K562 (cell line): ENCODE results near the gene SUPT5H. TPM values are rescaled to one million over a fixed set of nuclear protein-coding genes. Genes with fewer than 3 reads are reported as not detected.

Experiments
- ARHGAP35 ChIP-seq: fragments of 450-650 bp; IDR thresholded peaks from 2 replicates; pipeline ENCODE4 v1.6.1; 2018; ENCODE audit not compliant: partially characterized antibody
- BRF1 ChIP-seq: IDR thresholded peaks from 3 replicates; pipeline ENCODE4 v1.6.1; 2011; ENCODE audit warnings: borderline replicate concordance, mild to moderate bottlenecking; ENCODE audit not compliant: insufficient read length; ENCODE audit errors: extremely low read depth
- CTBP1 ChIP-seq: fragments of 450-650 bp; IDR thresholded peaks from 2 replicates; pipeline ENCODE4 v1.6.1; 2016; ENCODE audit warnings: borderline replicate concordance
- ETV6 ChIP-seq, 3 experiments: fragments of 150-350 bp in 1 of 3; sonication (generic) in 1 of 3; formaldehyde crosslinking in 1 of 3; IDR thresholded peaks; 2 replicates each; pipeline versions ENCODE4 v1.6.1 to v1.8.0; 2014 to 2022; ENCODE audit warnings: borderline replicate concordance in 2 of 3, low read depth in 2 of 3, antibody characterized with exemption in 1 of 3, low read length in 1 of 3, mild to moderate bottlenecking in 1 of 3, missing genetic modification reagents in 1 of 3
- GABPB1 ChIP-seq: sonication (generic); formaldehyde crosslinking; IDR thresholded peaks from 2 replicates; pipeline ENCODE4 v1.8.0; 2022; ENCODE audit warnings: mild to moderate bottlenecking, missing genetic modification reagents
- HMG20A ChIP-seq: fragments of 450-650 bp; formaldehyde crosslinking; conservative IDR thresholded peaks from 2 replicates; pipeline ENCODE4 v1.4.0; 2020; ENCODE audit warnings: mild to moderate bottlenecking, mixed read lengths
- NR3C1 ChIP-seq: sonication (generic); formaldehyde crosslinking; IDR thresholded peaks from 2 replicates; pipeline ENCODE4 v1.8.1; 2022; ENCODE audit warnings: missing genetic modification reagents
- NRF1 ChIP-seq, 2 experiments: fragments of 450-650 bp; IDR thresholded peaks in 1 of 2; conservative IDR thresholded peaks in 1 of 2; 2 replicates each; pipeline ENCODE4 v1.6.1; 2014; ENCODE audit warnings: mild to moderate bottlenecking in 2 of 2
- RBFOX2 ChIP-seq: fragments of 200-400 bp; formaldehyde crosslinking; IDR thresholded peaks from 2 replicates; pipeline ENCODE4 v1.6.1; 2017; ENCODE audit warnings: low read depth, mild to moderate bottlenecking, low read length, moderate library complexity
- SPI1 ChIP-seq: IDR thresholded peaks from 2 replicates; pipeline ENCODE4 v1.6.1; 2011; ENCODE audit warnings: low read depth, low read length, control low read depth, borderline replicate concordance
- YY1 ChIP-seq, 3 experiments: IDR thresholded peaks; 2 replicates each; pipeline ENCODE4 v1.6.1; 2011; ENCODE audit warnings: low read length in 2 of 3, mild to moderate bottlenecking in 2 of 3, moderate library complexity in 2 of 3, borderline replicate concordance in 1 of 3, control low read depth in 1 of 3, low read depth in 1 of 3; ENCODE audit not compliant: insufficient read depth in 3 of 3, insufficient replicate concordance in 2 of 3, control insufficient read depth in 1 of 3, insufficient read length in 1 of 3; ENCODE audit errors: extremely low read depth in 1 of 3
- ZNF444 ChIP-seq: fragments of 250-450 bp; sonication (Bioruptor Pico); IDR thresholded peaks from 2 replicates; pipeline ENCODE4 v1.4.0; 2020; ENCODE audit warnings: mild to moderate bottlenecking, moderate library complexity
- ZNF695 ChIP-seq: fragments of 450-650 bp; formaldehyde crosslinking; IDR thresholded peaks from 2 replicates; pipeline ENCODE4 v1.4.0; 2020; ENCODE audit warnings: mild to moderate bottlenecking, moderate library complexity
- polyA plus RNA-seq, 8 experiments: library from polyadenylated mRNA; depleted of rRNA in 4 of 8; stranded (reverse) in 5 of 8; unstranded in 3 of 8; fragments of >200 nt; fragmentation: Nextera tagmentation in 2 of 8; fragmentation: Illumina TruSeq in 1 of 8; extraction: Ambion mirVana in 2 of 8; extraction: Trizol in 1 of 8; gene quantifications; 2 replicates each; pipeline versions ENCODE4 v1.2.1 to v1.2.3, GENCODE V29; 2011 to 2014; ENCODE audit warnings: inconsistent platforms in 1 of 8, missing spikeins in 1 of 8
- total RNA-seq, 7 experiments: library from RNA; depleted of rRNA in 6 of 7; stranded (reverse); fragments of >200 nt in 6 of 7; fragmentation: Illumina TruSeq in 2 of 7; extraction: Trizol in 2 of 7; gene quantifications; 2 replicates each; pipeline versions ENCODE4 v1.2.1 to v1.2.3, GENCODE V29; 2011 to 2021; ENCODE audit warnings: low replicate concordance in 1 of 7
- TF ChIP-seq, protein P1 (sequence below): IDR thresholded peaks from 3 replicates; pipeline ENCODE4 v1.6.1; 2011; ENCODE audit warnings: borderline replicate concordance, mild to moderate bottlenecking, moderate library complexity; ENCODE audit not compliant: insufficient read length; ENCODE audit errors: extremely low read depth
- TF ChIP-seq, protein P2 (sequence below): sonication (generic); formaldehyde crosslinking; IDR thresholded peaks from 2 replicates; pipeline ENCODE4 v1.8.0; 2022; ENCODE audit warnings: mild to moderate bottlenecking, low read depth, missing genetic modification reagents
- TF ChIP-seq, protein P3 (sequence below): sonication (generic); formaldehyde crosslinking; IDR thresholded peaks from 2 replicates; pipeline ENCODE4 v1.8.0; 2023; ENCODE audit warnings: missing genetic modification reagents, mild to moderate bottlenecking, borderline replicate concordance

Gene SUPT5H
- total and polyA plus RNA-seq, 9 of the 15 experiments (the other 6 are each of a cell fraction or from before 2014, with no cell fraction given), result 13.3 to 85.9 (median 35.9) TPM

DNA sequence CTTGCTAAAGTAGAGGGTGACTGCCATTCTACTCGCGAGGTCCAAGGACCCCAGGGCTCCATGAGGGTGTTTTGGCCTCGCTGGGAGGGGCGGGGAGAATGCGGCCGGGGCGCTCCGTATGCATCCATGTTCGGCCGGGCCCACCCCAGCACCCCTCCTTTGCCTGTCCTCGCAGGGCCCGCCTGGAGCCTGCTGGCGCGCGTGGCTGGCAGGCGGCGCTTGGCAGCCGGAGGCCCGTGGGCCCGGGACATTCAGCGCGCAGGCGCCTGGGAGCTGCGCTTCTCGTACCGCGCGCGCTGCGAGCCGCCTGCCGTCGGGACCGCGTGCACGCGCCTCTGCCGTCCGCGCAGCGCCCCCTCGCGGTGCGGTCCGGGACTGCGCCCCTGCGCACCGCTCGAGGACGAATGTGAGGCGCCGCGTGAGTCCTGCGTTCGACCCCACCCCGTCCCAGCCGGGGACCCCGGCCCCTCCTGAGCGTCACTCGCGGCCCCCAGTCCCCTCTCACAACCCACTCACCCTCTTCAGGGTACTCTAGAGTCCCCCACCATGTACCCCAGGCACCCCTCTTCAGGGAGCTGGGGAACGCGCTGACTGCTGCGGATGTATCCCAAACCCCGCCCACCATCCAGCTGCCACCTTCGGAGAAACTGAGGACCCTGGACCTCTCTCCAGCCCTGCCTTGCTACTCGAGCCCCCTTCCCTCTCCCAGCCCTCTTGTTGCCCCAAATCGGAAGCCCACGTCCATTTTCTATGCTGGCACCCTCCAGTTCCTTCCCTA, 57.4 kb downstream of the SUPT5H start (continued):
- TF ChIP-seq YY1 (IDR thresholded peaks at IDR 0.05; ENCODE audit: borderline replicate concordance in 1 of 3, control insufficient read depth in 1 of 3, extremely low read depth in 1 of 3, insufficient read depth in 3 of 3, insufficient read length in 1 of 3, insufficient replicate concordance in 2 of 3, low read depth in 1 of 3, low read length in 2 of 3) (peak in 1 of 3 experiments; percentile 35), ETV6 (IDR thresholded peaks at IDR 0.05; ENCODE audit: borderline replicate concordance in 1 of 2, low read depth in 2 of 2, low read length in 1 of 2) (no peak), ETV6 (CRISPR knock-in tag; IDR thresholded peaks at IDR 0.05; ENCODE audit: borderline replicate concordance) (peak; percentile 100), ZNF695 (CRISPR knock-in tag) (no peak), GABPB1 (CRISPR knock-in tag) (peak; percentile 77), ARHGAP35 (no peak), NR3C1 (CRISPR knock-in tag) (peak; percentile 99), NRF1 (conservative IDR thresholded peaks at IDR 0.05 in 1 of 2, IDR thresholded peaks at IDR 0.05 in 1 of 2) (peak; percentile 92 to 93), RBFOX2 (peak; percentile 63; the same call in 1 of the 2 replicates), HMG20A (no peak), ZNF444 (CRISPR knock-in tag) (no peak), CTBP1 (peak; percentile 98), BRF1 (no peak), SPI1 (no peak)
- TF ChIP-seq, protein P1, sequence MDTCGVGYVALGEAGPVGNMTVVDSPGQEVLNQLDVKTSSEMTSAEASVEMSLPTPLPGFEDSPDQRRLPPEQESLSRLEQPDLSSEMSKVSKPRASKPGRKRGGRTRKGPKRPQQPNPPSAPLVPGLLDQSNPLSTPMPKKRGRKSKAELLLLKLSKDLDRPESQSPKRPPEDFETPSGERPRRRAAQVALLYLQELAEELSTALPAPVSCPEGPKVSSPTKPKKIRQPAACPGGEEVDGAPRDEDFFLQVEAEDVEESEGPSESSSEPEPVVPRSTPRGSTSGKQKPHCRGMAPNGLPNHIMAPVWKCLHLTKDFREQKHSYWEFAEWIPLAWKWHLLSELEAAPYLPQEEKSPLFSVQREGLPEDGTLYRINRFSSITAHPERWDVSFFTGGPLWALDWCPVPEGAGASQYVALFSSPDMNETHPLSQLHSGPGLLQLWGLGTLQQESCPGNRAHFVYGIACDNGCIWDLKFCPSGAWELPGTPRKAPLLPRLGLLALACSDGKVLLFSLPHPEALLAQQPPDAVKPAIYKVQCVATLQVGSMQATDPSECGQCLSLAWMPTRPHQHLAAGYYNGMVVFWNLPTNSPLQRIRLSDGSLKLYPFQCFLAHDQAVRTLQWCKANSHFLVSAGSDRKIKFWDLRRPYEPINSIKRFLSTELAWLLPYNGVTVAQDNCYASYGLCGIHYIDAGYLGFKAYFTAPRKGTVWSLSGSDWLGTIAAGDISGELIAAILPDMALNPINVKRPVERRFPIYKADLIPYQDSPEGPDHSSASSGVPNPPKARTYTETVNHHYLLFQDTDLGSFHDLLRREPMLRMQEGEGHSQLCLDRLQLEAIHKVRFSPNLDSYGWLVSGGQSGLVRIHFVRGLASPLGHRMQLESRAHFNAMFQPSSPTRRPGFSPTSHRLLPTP, result no peak
- TF ChIP-seq, protein P2, sequence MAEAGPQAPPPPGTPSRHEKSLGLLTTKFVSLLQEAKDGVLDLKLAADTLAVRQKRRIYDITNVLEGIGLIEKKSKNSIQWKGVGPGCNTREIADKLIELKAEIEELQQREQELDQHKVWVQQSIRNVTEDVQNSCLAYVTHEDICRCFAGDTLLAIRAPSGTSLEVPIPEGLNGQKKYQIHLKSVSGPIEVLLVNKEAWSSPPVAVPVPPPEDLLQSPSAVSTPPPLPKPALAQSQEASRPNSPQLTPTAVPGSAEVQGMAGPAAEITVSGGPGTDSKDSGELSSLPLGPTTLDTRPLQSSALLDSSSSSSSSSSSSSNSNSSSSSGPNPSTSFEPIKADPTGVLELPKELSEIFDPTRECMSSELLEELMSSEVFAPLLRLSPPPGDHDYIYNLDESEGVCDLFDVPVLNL (CRISPR knock-in tag), result peak; percentile 77; the same call in 1 of the 2 replicates
- TF ChIP-seq, protein P3, sequence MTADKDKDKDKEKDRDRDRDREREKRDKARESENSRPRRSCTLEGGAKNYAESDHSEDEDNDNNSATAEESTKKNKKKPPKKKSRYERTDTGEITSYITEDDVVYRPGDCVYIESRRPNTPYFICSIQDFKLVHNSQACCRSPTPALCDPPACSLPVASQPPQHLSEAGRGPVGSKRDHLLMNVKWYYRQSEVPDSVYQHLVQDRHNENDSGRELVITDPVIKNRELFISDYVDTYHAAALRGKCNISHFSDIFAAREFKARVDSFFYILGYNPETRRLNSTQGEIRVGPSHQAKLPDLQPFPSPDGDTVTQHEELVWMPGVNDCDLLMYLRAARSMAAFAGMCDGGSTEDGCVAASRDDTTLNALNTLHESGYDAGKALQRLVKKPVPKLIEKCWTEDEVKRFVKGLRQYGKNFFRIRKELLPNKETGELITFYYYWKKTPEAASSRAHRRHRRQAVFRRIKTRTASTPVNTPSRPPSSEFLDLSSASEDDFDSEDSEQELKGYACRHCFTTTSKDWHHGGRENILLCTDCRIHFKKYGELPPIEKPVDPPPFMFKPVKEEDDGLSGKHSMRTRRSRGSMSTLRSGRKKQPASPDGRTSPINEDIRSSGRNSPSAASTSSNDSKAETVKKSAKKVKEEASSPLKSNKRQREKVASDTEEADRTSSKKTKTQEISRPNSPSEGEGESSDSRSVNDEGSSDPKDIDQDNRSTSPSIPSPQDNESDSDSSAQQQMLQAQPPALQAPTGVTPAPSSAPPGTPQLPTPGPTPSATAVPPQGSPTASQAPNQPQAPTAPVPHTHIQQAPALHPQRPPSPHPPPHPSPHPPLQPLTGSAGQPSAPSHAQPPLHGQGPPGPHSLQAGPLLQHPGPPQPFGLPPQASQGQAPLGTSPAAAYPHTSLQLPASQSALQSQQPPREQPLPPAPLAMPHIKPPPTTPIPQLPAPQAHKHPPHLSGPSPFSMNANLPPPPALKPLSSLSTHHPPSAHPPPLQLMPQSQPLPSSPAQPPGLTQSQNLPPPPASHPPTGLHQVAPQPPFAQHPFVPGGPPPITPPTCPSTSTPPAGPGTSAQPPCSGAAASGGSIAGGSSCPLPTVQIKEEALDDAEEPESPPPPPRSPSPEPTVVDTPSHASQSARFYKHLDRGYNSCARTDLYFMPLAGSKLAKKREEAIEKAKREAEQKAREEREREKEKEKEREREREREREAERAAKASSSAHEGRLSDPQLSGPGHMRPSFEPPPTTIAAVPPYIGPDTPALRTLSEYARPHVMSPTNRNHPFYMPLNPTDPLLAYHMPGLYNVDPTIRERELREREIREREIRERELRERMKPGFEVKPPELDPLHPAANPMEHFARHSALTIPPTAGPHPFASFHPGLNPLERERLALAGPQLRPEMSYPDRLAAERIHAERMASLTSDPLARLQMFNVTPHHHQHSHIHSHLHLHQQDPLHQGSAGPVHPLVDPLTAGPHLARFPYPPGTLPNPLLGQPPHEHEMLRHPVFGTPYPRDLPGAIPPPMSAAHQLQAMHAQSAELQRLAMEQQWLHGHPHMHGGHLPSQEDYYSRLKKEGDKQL (CRISPR knock-in tag), result peak; percentile 99
